CD14-positive monocyte (primary cell): ENCODE data around the gene NGRN. TPM values are rescaled to one million over a fixed set of nuclear protein-coding genes. Genes with fewer than 3 reads are reported as not detected.

Experiments used
- DNase-seq, 3 donors: peaks; one replicate each; pipeline ENCODE4 v3.0.0-alpha.2; 2011 to 2022
- H2AFZ ChIP-seq: 2 replicates; pipeline ENCODE4 v1.6.0; 2012; ENCODE audit warnings: mild to moderate bottlenecking, low read depth, low read length, inconsistent platforms; ENCODE audit not compliant: insufficient read depth, poor library complexity, severe bottlenecking
- H3K27ac ChIP-seq, 2 donors: 1 replicate in 1 of 2; 2 replicates in 1 of 2; pipeline ENCODE4 v1.5.1; 2012 to 2013; ENCODE audit warnings: low read length in 2 of 2, control low read depth in 1 of 2, inconsistent platforms in 1 of 2, low read depth in 1 of 2, mild to moderate bottlenecking in 1 of 2
- H3K27me3 ChIP-seq, 2 donors: one replicate each; pipeline versions ENCODE4 v1.6.0 to v1.6.1; 2011 to 2013; ENCODE audit warnings: low read length in 2 of 2; ENCODE audit not compliant: control insufficient read depth in 2 of 2, insufficient read depth in 2 of 2
- H3K36me3 ChIP-seq, 2 donors: replicated peaks in 1 of 2; 1 replicate in 1 of 2; 2 replicates in 1 of 2; pipeline versions ENCODE4 v1.5.1 to v1.6.1; 2012 to 2013; ENCODE audit warnings: low read length in 2 of 2, control low read depth in 1 of 2, inconsistent platforms in 1 of 2, mild to moderate bottlenecking in 1 of 2; ENCODE audit not compliant: insufficient read depth in 2 of 2, control insufficient read depth in 1 of 2
- H3K4me1 ChIP-seq, 2 donors: 1 replicate in 1 of 2; 2 replicates in 1 of 2; pipeline versions ENCODE4 v1.5.1 to v1.6.1; 2012 to 2013; ENCODE audit warnings: low read length in 2 of 2, control low read depth in 1 of 2, inconsistent platforms in 1 of 2, mild to moderate bottlenecking in 1 of 2, moderate library complexity in 1 of 2; ENCODE audit not compliant: insufficient read depth in 2 of 2, control insufficient read depth in 1 of 2
- H3K4me2 ChIP-seq: replicated peaks from 2 replicates; pipeline ENCODE3; 2012; ENCODE audit warnings: low read length, moderate library complexity, mild to moderate bottlenecking; ENCODE audit not compliant: poor library complexity, severe bottlenecking; ENCODE audit errors: extremely low read depth
- H3K4me3 ChIP-seq, 3 experiments: fragments of 200-600 bp in 1 of 3; sonication (generic) in 1 of 3; replicated peaks in 1 of 3; 1 replicate in 2 of 3; 2 replicates in 1 of 3; pipeline ENCODE4 v1.5.1; 2011 to 2013; ENCODE audit warnings: low read length in 3 of 3, mild to moderate bottlenecking in 3 of 3, control low read depth in 2 of 3, low read depth in 2 of 3, inconsistent platforms in 1 of 3, moderate library complexity in 1 of 3
- H3K79me2 ChIP-seq: 2 replicates; pipeline ENCODE4 v1.6.0; 2012; ENCODE audit warnings: mild to moderate bottlenecking, control low read depth, inconsistent platforms, low read length, moderate library complexity; ENCODE audit not compliant: insufficient read depth
- H3K9ac ChIP-seq: 2 replicates; pipeline ENCODE4 v1.6.0; 2017; ENCODE audit warnings: low read length, mild to moderate bottlenecking; ENCODE audit not compliant: insufficient read depth, poor library complexity, severe bottlenecking
- H3K9me3 ChIP-seq, 2 donors: replicated peaks in 1 of 2; 1 replicate in 1 of 2; 2 replicates in 1 of 2; pipeline versions ENCODE4 v1.5.1 to v1.6.1; 2012 to 2013; ENCODE audit warnings: low read length in 2 of 2, control low read depth in 1 of 2; ENCODE audit not compliant: control insufficient read depth in 1 of 2, insufficient read depth in 1 of 2
- H4K20me1 ChIP-seq: 2 replicates; pipeline ENCODE4 v1.6.0; 2012; ENCODE audit warnings: mild to moderate bottlenecking, low read length, control low read depth, moderate library complexity; ENCODE audit not compliant: insufficient read depth
- H3K27ac Mint-ChIP-seq, 7 donors: one replicate each; pipeline ENCODE4 v1.8.0; 2020; ENCODE audit warnings: mild to moderate bottlenecking in 7 of 7, mixed read lengths in 7 of 7, moderate library complexity in 6 of 7, inconsistent platforms in 2 of 7
- H3K27me3 Mint-ChIP-seq, 3 donors: one replicate each; pipeline ENCODE4 v1.8.0; 2021 to 2022; ENCODE audit warnings: low read depth in 3 of 3, mild to moderate bottlenecking in 3 of 3, mixed read lengths in 3 of 3, moderate library complexity in 3 of 3, inconsistent platforms in 1 of 3
- H3K36me3 Mint-ChIP-seq, 2 donors: one replicate each; pipeline ENCODE4 v1.8.0; 2020; ENCODE audit warnings: mixed read lengths in 2 of 2, inconsistent platforms in 1 of 2, mild to moderate bottlenecking in 1 of 2
- H3K4me1 Mint-ChIP-seq: one replicate; pipeline ENCODE4 v1.8.0; 2020; ENCODE audit warnings: mild to moderate bottlenecking, mixed read lengths
- H3K4me3 Mint-ChIP-seq, 2 donors: one replicate each; pipeline ENCODE4 v1.8.0; 2020; ENCODE audit warnings: mild to moderate bottlenecking in 2 of 2, mixed read lengths in 2 of 2, moderate library complexity in 1 of 2
- H3K9me3 Mint-ChIP-seq, 7 donors: one replicate each; pipeline ENCODE4 v1.8.0; 2020 to 2022; ENCODE audit warnings: mixed read lengths in 7 of 7, mild to moderate bottlenecking in 6 of 7, moderate library complexity in 6 of 7, inconsistent platforms in 2 of 7
- WGBS: methylation state at CpG from one replicate; pipeline ENCODE4 v1.1.5; 2013; ENCODE audit warnings: missing lambda C conversion rate; ENCODE audit not compliant: insufficient coverage; 5-methylcytosine and 5-hydroxymethylcytosine counted together
- intact Hi-C, 2 donors: fragments of 100-400 bp; cut with micrococcal nuclease; formaldehyde crosslinking; loops; one replicate each; pipeline versions ENCODE4 v1.15.0 to v1.15.1; 2023
- polyA plus RNA-seq, 3 donors: library from polyadenylated mRNA; depleted of rRNA in 1 of 3; unstranded in 2 of 3; stranded (reverse) in 1 of 3; fragments of 300-500 nt in 2 of 3; fragments of >200 nt in 1 of 3; fragmentation: Illumina TruSeq in 2 of 3; gene quantifications; 1 replicate in 2 of 3; 2 replicates in 1 of 3; pipeline ENCODE4 v1.2.3, GENCODE V29; 2012 to 2021
- TF ChIP-seq, protein P1 (sequence below): fragments of 200-600 bp; IDR thresholded peaks from one replicate; pipeline ENCODE4 v1.8.0; 2022; ENCODE audit warnings: antibody characterized with exemption, mild to moderate bottlenecking

Gene NGRN
- polyA plus RNA-seq, 3 donors: 14.4 to 20.3 (median 18.9) TPM

DNA sequence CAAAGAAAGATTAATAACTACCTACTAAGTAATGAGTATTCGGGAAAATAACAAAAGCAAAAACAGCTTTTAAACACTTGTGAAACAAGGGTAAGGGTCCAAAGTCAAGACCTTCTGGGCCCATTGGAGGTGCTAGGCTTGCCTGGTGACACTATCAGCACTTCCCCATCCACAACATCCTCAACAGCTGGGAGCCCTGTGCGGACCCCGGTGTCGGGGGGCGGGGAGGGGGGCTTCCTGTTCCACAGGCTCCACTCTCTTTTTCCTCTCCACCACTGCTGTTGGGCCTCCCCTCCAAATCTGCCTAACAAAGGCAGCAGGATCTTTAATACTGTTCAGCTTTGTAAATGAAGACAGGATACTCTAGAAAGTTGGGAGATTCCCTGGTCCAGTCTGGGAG, 21.6 kb downstream of the NGRN start:
- H4K20me1 ChIP-seq: no peaks in the 10 kb centered on the region
- TF ChIP-seq, protein P1, sequence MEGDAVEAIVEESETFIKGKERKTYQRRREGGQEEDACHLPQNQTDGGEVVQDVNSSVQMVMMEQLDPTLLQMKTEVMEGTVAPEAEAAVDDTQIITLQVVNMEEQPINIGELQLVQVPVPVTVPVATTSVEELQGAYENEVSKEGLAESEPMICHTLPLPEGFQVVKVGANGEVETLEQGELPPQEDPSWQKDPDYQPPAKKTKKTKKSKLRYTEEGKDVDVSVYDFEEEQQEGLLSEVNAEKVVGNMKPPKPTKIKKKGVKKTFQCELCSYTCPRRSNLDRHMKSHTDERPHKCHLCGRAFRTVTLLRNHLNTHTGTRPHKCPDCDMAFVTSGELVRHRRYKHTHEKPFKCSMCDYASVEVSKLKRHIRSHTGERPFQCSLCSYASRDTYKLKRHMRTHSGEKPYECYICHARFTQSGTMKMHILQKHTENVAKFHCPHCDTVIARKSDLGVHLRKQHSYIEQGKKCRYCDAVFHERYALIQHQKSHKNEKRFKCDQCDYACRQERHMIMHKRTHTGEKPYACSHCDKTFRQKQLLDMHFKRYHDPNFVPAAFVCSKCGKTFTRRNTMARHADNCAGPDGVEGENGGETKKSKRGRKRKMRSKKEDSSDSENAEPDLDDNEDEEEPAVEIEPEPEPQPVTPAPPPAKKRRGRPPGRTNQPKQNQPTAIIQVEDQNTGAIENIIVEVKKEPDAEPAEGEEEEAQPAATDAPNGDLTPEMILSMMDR: no peak
- no peak overlapping the region for H3K27ac ChIP-seq
- no peak for DNase-seq
- H3K79me2 ChIP-seq: no peaks in the 10 kb centered on the region
- H3K4me2 ChIP-seq: no peak overlapping the region
- H3K4me1 ChIP-seq: peaks cover 0 to 5% of the 10 kb centered on the region in 2 donors
- Mint-ChIP-seq H3K9me3 (no peaks in the 10 kb centered on the region), H3K27ac (no peak overlapping the region), H3K27me3 (peaks cover 0 to 4% (median 0%) of the 10 kb centered on the region in 3 donors), H3K4me3 (no peak overlapping the region), H3K36me3 (no peaks in the 10 kb centered on the region), H3K4me1 (peaks cover 2% of the 10 kb centered on the region)
- H3K27me3 ChIP-seq: no peaks in the 10 kb centered on the region
- intact Hi-C loops: loop anchor here in 1 of 2 donors (10.0 kb wide), 1 partner anchor 142 kb away; no protein-coding TSS in a partner anchor
- no peaks in the 10 kb centered on the region for H3K36me3 ChIP-seq
- no peak overlapping the region for H3K4me3 ChIP-seq
- no CpG with 5 or more reads among the region's 5 CpGs for WGBS
- H3K9ac ChIP-seq: no peak overlapping the region
- no peak overlapping the region for H2AFZ ChIP-seq
- no peaks in the 10 kb centered on the region for H3K9me3 ChIP-seq

DNA sequence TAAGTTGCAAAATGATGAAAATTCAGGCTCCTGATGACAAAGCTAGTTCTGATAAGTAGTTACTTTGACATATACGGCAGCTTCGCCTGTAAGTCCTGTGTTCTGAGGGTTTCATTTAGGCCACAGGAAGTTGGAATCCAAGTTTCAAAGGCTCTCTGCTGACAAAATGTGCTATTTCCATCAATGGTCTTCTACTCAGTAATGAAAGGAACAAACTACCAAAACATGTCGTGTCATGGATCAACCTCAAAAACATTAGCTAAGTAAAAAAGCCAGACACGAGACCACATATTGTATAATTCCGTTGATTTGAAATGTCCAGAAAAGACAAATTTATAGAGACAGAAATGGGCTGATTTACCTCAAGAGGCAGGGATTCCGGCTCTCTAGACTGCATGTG, 22.5 kb downstream of the NGRN start:
- WGBS: 36% methylated on average over 2 of the region's 6 CpGs
- H3K27me3 ChIP-seq: no peaks in the 10 kb centered on the region
- H3K9ac ChIP-seq: no peak overlapping the region
- Mint-ChIP-seq H3K27ac (no peak overlapping the region), H3K27me3 (peaks cover 0 to 4% (median 0%) of the 10 kb centered on the region in 3 donors), H3K9me3 (no peaks in the 10 kb centered on the region), H3K4me1 (peaks cover 2% of the 10 kb centered on the region), H3K4me3 (no peak overlapping the region), H3K36me3 (no peaks in the 10 kb centered on the region)
- intact Hi-C loops: loop anchor here in 1 of 2 donors (10.0 kb wide), 1 partner anchor 143 kb away; no protein-coding TSS in a partner anchor
- no peak for DNase-seq
- TF ChIP-seq, protein P1: no peak
- H3K79me2 ChIP-seq: no peaks in the 10 kb centered on the region
- no peak overlapping the region for H3K27ac ChIP-seq
- H4K20me1 ChIP-seq: no peaks in the 10 kb centered on the region
- H2AFZ ChIP-seq: no peak overlapping the region
- peaks cover 0 to 5% of the 10 kb centered on the region in 2 donors for H3K4me1 ChIP-seq
- no peak overlapping the region for H3K4me2 ChIP-seq
- H3K36me3 ChIP-seq: no peaks in the 10 kb centered on the region
- no peaks in the 10 kb centered on the region for H3K9me3 ChIP-seq
- no peak overlapping the region for H3K4me3 ChIP-seq
